HG02588 (cell line): ENCODE results near the gene RFT1.

Source experiments
- ATAC-seq: cut with Tn5 transposase; IDR thresholded peaks from one replicate; pipeline ENCODE4 v1.9.1; 2021; ENCODE audit warnings: mild to moderate bottlenecking, moderate library complexity; ENCODE audit not compliant: unreplicated experiment

Gene RFT1

GRCh38 chr3:53092942-53093341 lies 37.3 kb downstream of the RFT1 start:
- ATAC-seq, result no peak

GRCh38 chr3:53092216-53092615 lies 38.0 kb downstream of the RFT1 start:
- no peak for ATAC-seq

GRCh38 chr3:53091011-53091410 lies 39.2 kb downstream of the RFT1 start:
- ATAC-seq, result no peak

- ATAC-seq, result no peak
These were observed 40.7 kb downstream of the RFT1 start for GRCh38 chr3:53089511-53089910.

- ATAC-seq, result no peak
These were observed 44.8 kb downstream of the RFT1 start for GRCh38 chr3:53085476-53085875.

GRCh38 chr3:53084310-53085001 lies 45.8 kb downstream of the RFT1 start:
- ATAC-seq, result no peak

GRCh38 chr3:53083949-53084309 lies 46.3 kb downstream of the RFT1 start:
- ATAC-seq, result no peak

GRCh38 chr3:53083521-53083920 lies 46.7 kb downstream of the RFT1 start:
- ATAC-seq, result no peak

GRCh38 chr3:53082736-53083135 lies 47.5 kb downstream of the RFT1 start:
- no peak for ATAC-seq

GRCh38 chr3:53081318-53081717 lies 48.9 kb downstream of the RFT1 start:
- ATAC-seq, result no peak

GRCh38 chr3:53080612-53081205 lies 49.5 kb downstream of the RFT1 start:
- ATAC-seq, result no peak

- ATAC-seq, result no peak
These were observed 50.3 kb downstream of the RFT1 start for GRCh38 chr3:53079791-53080555.

GRCh38 chr3:53079147-53079546 lies 51.1 kb downstream of the RFT1 start:
- ATAC-seq, result no peak

GRCh38 chr3:53078656-53079055 lies 51.6 kb downstream of the RFT1 start:
- no peak for ATAC-seq

- ATAC-seq, result no peak
These were observed 52.6 kb downstream of the RFT1 start for GRCh38 chr3:53077476-53078220.

- no peak for ATAC-seq
These were observed 54.5 kb downstream of the RFT1 start for GRCh38 chr3:53075743-53076140.

GRCh38 chr3:53074761-53075742 lies 55.2 kb downstream of the RFT1 start:
- no peak for ATAC-seq

GRCh38 chr3:53074366-53074696 lies 55.9 kb downstream of the RFT1 start:
- no peak for ATAC-seq

- ATAC-seq, result no peak
These were observed 56.5 kb downstream of the RFT1 start for GRCh38 chr3:53073553-53074365.
